GM18870 (cell line): ENCODE results near the gene OR51E1.

ENCODE experiments used
- ATAC-seq: cut with Tn5 transposase; IDR thresholded peaks from one replicate; pipeline ENCODE4 v1.9.1; 2021; ENCODE audit warnings: moderate library complexity; ENCODE audit not compliant: unreplicated experiment

Gene OR51E1

GRCh38 chr11:4704790-4705334, 61.1 kb downstream of the OR51E1 start:
- ATAC-seq: no peak
